Stimulated activated CD8-positive, alpha-beta memory T cell treated with anti-CD3 and anti-CD28 coated beads, Interleukin-7, amount 100 ng/mL, for 1 hour (primary cell): ENCODE results near the gene CFAP73.

Source experiments
- DNase-seq, 2 donors: peaks; one replicate each; pipeline ENCODE4 v3.0.0-alpha.2; 2020; ENCODE audit warnings: low read depth in 2 of 2

Gene CFAP73

GRCh38 chr12:113164014-113164413 is 14.5 kb downstream of the CFAP73 start:
- no peak for DNase-seq

- DNase-seq = no peak
These were observed 16.3 kb downstream of the CFAP73 start for GRCh38 chr12:113165521-113166450.

- DNase-seq = no peak
These were observed 18.3 kb downstream of the CFAP73 start for GRCh38 chr12:113167868-113168267.

- no peak for DNase-seq
These were observed 20.2 kb downstream of the CFAP73 start for GRCh38 chr12:113169697-113170096.

GRCh38 chr12:113170457-113170856 is 20.9 kb downstream of the CFAP73 start:
- no peak for DNase-seq

GRCh38 chr12:113170926-113171325 is 21.4 kb downstream of the CFAP73 start:
- DNase-seq = no peak

GRCh38 chr12:113171543-113171942 is 22.0 kb downstream of the CFAP73 start:
- no peak for DNase-seq

GRCh38 chr12:113172185-113172584 is 22.7 kb downstream of the CFAP73 start:
- DNase-seq = no peak

- DNase-seq = no peak
These were observed 23.7 kb downstream of the CFAP73 start for GRCh38 chr12:113173081-113173698.

GRCh38 chr12:113174461-113175384 is 25.2 kb downstream of the CFAP73 start:
- DNase-seq = peak; percentile 52 to 71

- DNase-seq = no peak
These were observed 29.5 kb downstream of the CFAP73 start for GRCh38 chr12:113179023-113179422.

- DNase-seq = no peak
These were observed 30.8 kb downstream of the CFAP73 start for GRCh38 chr12:113180333-113180732.

GRCh38 chr12:113181975-113182374 is 32.5 kb downstream of the CFAP73 start:
- no peak for DNase-seq

GRCh38 chr12:113183030-113183589 is 33.6 kb downstream of the CFAP73 start:
- DNase-seq = no peak

- DNase-seq = no peak
These were observed 34.8 kb downstream of the CFAP73 start for GRCh38 chr12:113184098-113184899.

GRCh38 chr12:113184900-113185179 is 35.3 kb downstream of the CFAP73 start:
- DNase-seq = peak; percentile 67 to 71

- peak; percentile 64 to 66 for DNase-seq
These were observed 35.9 kb downstream of the CFAP73 start, which contains the start of the genes DDX54 and RITA1 for GRCh38 chr12:113185180-113186032. TSS of gene DDX54 (minus strand) at chr12:113185478. CDS start at chr12:113185451, 27 bp downstream. TSS of gene RITA1 (plus strand) at chr12:113185721. CDS start at chr12:113186747, 1,026 bp downstream.

- no peak for DNase-seq
These were observed 36.5 kb downstream of the CFAP73 start for GRCh38 chr12:113186033-113186365.

- no peak for DNase-seq
These were observed 37.3 kb downstream of the CFAP73 start for GRCh38 chr12:113186666-113187325.
